ENCODE measurements around the gene AREL1.

The AREL1 gene

DNA sequence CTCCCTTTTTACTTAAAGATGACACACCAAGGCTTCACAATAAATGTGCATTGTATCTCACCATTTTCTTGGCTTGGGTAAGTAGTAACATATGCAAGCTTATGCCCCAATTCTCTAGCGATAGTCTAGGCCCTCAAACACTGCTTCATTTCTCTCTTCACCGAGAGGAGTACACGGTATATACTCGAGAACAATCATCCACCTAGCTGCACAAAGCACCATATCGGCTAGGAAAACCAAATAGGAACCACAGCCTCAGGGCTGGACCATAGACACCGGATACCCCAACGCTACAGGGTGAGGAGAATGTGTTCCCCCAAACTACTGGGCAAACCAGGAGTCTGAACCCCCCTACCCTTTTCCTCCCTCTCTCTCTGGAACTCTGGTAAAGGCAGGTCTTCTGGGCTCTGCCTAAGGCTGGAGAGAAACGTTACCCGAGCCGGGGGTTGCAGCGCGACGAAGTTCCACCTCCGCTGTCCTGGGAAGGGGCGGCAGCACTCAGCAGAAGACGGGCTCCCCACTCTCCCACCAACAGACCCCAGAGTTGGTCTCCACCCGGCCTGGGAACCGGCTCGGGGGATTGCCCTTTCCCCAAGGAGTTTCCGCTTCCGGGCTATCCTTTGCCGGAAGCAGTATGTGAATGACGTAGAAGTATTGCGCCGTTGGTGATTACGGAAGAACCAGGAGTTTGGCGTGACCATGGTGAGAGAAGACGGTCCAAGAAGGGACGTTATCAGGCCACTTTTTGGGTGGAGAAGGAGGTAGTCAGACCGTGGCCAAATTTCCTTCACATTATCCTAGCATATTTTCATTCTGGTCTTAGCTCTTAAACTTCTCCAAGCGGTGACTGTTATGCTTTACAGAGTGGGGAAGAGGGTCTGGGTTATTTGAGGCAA lies at the start of gene AREL1, which contains the start of gene FCF1 (continued):
- TF ChIP-seq ZNF561 (tag by site-specific recombination; IDR thresholded peaks at IDR 0.05; ENCODE audit: borderline replicate concordance) = peak; percentile 24; the same call in 1 of the 2 replicates
- no peak for TF ChIP-seq ZNF558 (tag by site-specific recombination; IDR thresholded peaks at IDR 0.05)
- TF ChIP-seq GLIS1 (tag by site-specific recombination; IDR thresholded peaks at IDR 0.05) = no peak
- TF ChIP-seq, protein P1, sequence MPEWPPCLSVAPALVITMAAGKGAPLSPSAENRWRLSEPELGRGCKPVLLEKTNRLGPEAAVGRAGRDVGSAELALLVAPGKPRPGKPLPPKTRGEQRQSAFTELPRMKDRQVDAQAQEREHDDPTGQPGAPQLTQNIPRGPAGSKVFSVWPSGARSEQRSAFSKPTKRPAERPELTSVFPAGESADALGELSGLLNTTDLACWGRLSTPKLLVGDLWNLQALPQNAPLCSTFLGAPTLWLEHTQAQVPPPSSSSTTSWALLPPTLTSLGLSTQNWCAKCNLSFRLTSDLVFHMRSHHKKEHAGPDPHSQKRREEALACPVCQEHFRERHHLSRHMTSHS (tag by site-specific recombination; IDR thresholded peaks at IDR 0.05) = no peak
- TF ChIP-seq, protein P2, sequence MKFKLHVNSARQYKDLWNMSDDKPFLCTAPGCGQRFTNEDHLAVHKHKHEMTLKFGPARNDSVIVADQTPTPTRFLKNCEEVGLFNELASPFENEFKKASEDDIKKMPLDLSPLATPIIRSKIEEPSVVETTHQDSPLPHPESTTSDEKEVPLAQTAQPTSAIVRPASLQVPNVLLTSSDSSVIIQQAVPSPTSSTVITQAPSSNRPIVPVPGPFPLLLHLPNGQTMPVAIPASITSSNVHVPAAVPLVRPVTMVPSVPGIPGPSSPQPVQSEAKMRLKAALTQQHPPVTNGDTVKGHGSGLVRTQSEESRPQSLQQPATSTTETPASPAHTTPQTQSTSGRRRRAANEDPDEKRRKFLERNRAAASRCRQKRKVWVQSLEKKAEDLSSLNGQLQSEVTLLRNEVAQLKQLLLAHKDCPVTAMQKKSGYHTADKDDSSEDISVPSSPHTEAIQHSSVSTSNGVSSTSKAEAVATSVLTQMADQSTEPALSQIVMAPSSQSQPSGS (tag by site-specific recombination; IDR thresholded peaks at IDR 0.05; ENCODE audit: low read depth) = peak; percentile 80
- TF ChIP-seq, protein P3, sequence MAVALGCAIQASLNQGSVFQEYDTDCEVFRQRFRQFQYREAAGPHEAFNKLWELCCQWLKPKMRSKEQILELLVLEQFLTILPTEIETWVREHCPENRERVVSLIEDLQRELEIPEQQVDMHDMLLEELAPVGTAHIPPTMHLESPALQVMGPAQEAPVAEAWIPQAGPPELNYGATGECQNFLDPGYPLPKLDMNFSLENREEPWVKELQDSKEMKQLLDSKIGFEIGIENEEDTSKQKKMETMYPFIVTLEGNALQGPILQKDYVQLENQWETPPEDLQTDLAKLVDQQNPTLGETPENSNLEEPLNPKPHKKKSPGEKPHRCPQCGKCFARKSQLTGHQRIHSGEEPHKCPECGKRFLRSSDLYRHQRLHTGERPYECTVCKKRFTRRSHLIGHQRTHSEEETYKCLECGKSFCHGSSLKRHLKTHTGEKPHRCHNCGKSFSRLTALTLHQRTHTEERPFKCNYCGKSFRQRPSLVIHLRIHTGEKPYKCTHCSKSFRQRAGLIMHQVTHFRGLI (tag by site-specific recombination; IDR thresholded peaks at IDR 0.05) = no peak
- peak; percentile 61 for TF ChIP-seq ZBTB17 (tag by site-specific recombination; IDR thresholded peaks at IDR 0.05)
- TF ChIP-seq, protein P4, sequence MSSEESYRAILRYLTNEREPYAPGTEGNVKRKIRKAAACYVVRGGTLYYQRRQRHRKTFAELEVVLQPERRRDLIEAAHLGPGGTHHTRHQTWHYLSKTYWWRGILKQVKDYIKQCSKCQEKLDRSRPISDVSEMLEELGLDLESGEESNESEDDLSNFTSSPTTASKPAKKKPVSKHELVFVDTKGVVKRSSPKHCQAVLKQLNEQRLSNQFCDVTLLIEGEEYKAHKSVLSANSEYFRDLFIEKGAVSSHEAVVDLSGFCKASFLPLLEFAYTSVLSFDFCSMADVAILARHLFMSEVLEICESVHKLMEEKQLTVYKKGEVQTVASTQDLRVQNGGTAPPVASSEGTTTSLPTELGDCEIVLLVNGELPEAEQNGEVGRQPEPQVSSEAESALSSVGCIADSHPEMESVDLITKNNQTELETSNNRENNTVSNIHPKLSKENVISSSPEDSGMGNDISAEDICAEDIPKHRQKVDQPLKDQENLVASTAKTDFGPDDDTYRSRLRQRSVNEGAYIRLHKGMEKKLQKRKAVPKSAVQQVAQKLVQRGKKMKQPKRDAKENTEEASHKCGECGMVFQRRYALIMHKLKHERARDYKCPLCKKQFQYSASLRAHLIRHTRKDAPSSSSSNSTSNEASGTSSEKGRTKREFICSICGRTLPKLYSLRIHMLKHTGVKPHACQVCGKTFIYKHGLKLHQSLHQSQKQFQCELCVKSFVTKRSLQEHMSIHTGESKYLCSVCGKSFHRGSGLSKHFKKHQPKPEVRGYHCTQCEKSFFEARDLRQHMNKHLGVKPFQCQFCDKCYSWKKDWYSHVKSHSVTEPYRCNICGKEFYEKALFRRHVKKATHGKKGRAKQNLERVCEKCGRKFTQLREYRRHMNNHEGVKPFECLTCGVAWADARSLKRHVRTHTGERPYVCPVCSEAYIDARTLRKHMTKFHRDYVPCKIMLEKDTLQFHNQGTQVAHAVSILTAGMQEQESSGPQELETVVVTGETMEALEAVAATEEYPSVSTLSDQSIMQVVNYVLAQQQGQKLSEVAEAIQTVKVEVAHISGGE (tag by site-specific recombination; conservative IDR thresholded peaks at IDR 0.05; ENCODE audit: low read depth) = peak; percentile 96
- TF ChIP-seq WT1 (tag by site-specific recombination; IDR thresholded peaks at IDR 0.05) = no peak
- TF ChIP-seq ZNF394 (tag by site-specific recombination; IDR thresholded peaks at IDR 0.05; ENCODE audit: borderline replicate concordance) = no peak
- TF ChIP-seq SP3 (tag by site-specific recombination; IDR thresholded peaks at IDR 0.05) = 0 out of 2 replicates have a peak, but pooled peaks have one; percentile 12
- TF ChIP-seq ZBTB21 (tag by site-specific recombination; IDR thresholded peaks at IDR 0.05) = peak; percentile 99
- TF ChIP-seq ZNF629 (tag by site-specific recombination; IDR thresholded peaks at IDR 0.05) = peak; percentile 100
- TF ChIP-seq KLF8 (tag by site-specific recombination; IDR thresholded peaks at IDR 0.05) = 0 out of 2 replicates have a peak, but pooled peaks have one; percentile 23
- peak; percentile 83 for TF ChIP-seq SP2 (tag by site-specific recombination; IDR thresholded peaks at IDR 0.05)
- TF ChIP-seq, protein P5, sequence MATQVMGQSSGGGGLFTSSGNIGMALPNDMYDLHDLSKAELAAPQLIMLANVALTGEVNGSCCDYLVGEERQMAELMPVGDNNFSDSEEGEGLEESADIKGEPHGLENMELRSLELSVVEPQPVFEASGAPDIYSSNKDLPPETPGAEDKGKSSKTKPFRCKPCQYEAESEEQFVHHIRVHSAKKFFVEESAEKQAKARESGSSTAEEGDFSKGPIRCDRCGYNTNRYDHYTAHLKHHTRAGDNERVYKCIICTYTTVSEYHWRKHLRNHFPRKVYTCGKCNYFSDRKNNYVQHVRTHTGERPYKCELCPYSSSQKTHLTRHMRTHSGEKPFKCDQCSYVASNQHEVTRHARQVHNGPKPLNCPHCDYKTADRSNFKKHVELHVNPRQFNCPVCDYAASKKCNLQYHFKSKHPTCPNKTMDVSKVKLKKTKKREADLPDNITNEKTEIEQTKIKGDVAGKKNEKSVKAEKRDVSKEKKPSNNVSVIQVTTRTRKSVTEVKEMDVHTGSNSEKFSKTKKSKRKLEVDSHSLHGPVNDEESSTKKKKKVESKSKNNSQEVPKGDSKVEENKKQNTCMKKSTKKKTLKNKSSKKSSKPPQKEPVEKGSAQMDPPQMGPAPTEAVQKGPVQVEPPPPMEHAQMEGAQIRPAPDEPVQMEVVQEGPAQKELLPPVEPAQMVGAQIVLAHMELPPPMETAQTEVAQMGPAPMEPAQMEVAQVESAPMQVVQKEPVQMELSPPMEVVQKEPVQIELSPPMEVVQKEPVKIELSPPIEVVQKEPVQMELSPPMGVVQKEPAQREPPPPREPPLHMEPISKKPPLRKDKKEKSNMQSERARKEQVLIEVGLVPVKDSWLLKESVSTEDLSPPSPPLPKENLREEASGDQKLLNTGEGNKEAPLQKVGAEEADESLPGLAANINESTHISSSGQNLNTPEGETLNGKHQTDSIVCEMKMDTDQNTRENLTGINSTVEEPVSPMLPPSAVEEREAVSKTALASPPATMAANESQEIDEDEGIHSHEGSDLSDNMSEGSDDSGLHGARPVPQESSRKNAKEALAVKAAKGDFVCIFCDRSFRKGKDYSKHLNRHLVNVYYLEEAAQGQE (tag by site-specific recombination; IDR thresholded peaks at IDR 0.05) = no peak
- peak; percentile 16; the same call in 1 of the 2 replicates for TF ChIP-seq ZBTB8A (tag by site-specific recombination; IDR thresholded peaks at IDR 0.05)
- TF ChIP-seq ZNF768 (tag by site-specific recombination; IDR thresholded peaks at IDR 0.05) = no peak
